ENCODE measurements around the gene QRSL1. TPM values are rescaled to one million over a fixed set of nuclear protein-coding genes. Genes with fewer than 3 reads are reported as not detected.

The QRSL1 gene
- total and polyA plus RNA-seq, 10 of the 15 experiments (the other 5 are each of a cell fraction or from before 2014, with no cell fraction given), result 11.9 to 23.5 (median 15.5) TPM

DNA sequence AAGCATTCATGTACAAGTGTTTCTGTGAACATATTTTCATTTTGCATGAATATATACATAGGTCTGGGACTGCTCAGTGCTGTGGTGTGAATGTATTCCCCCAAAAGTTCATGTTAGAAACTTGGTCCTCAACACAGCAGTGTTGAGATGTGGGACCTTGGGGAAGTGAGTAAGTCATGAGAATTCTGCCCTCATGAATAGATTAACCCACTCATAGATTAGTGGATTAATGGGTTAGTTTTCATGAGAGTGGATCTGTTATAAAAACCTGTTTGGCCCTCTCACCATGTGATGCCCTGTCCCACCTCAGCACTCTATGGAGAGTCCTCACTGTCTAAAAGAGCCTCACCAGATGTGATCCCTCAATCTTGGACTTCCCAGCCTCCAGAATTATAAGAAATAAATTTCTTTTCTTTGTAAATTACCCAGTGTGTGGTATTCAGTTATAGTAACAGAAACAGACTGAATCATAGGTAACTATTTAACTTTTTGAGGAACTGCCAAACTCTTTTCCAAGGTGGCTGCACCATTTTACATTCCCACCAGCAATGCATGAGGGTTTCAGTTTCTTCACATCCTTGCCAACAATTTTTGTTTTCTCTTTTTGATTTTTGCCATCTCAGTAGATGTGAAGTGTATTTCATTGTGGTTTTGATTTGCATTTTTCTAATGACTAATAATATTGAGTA is 45.3 kb downstream of the QRSL1 start:
- no peak for DNase-seq (ENCODE audit: low read depth, low spot score)
- FAIRE-seq, result no peak
- ChIA-PET SMC1A (ENCODE audit: uncharacterized antibody, unreplicated experiment) (no interaction called here), RAD21 (ENCODE audit: unreplicated experiment) (no interaction called here), CTCF (no interaction called here), POLR2A (no interaction called here)
- no peak overlapping the region for H3K9ac ChIP-seq (ENCODE audit: control insufficient read depth, insufficient read depth, low read length)
- in situ Hi-C loops (cut with MboI), result no loop called here
- H3K36me3 ChIP-seq (ENCODE audit: control insufficient read depth in 2 of 2, insufficient read depth in 2 of 2, low read length in 1 of 2), result no peaks in the 10 kb centered on the region
- no peak overlapping the region for H3K4me3 ChIP-seq
- no TSS peak for BruUV-seq (replicated peaks)
- H3K4me2 ChIP-seq (ENCODE audit: control insufficient read depth, insufficient read depth), result no peak overlapping the region
- H3K4me1 ChIP-seq (ENCODE audit: control insufficient read depth, insufficient read depth, low read length), result no peaks in the 10 kb centered on the region
- no peak for TF ChIP-seq SRF (IDR thresholded peaks at IDR 0.05; ENCODE audit: low read depth in 2 of 2, low read length in 2 of 2)
- no peak for TF ChIP-seq MEF2A (IDR thresholded peaks at IDR 0.05; ENCODE audit: insufficient read depth, low read depth, low read length)
- TF ChIP-seq NFYB (IDR thresholded peaks at IDR 0.05; ENCODE audit: insufficient read depth, low read depth, low read length), result no peak
- TF ChIP-seq SUPT20H (IDR thresholded peaks at IDR 0.05; ENCODE audit: borderline replicate concordance, control insufficient read depth, low read depth, low read length), result no peak
- no peak for TF ChIP-seq ZNF24 (IDR thresholded peaks at IDR 0.05)
- H2AFZ ChIP-seq (ENCODE audit: control insufficient read depth, low read depth, low read length), result no peak overlapping the region
- H3K27me3 ChIP-seq (replicated peaks in 1 of 2; ENCODE audit: control insufficient read depth in 2 of 2, insufficient read depth in 2 of 2, low read length in 1 of 2), result no peaks in the 10 kb centered on the region
- ATAC-seq, result no peak
- H3K27ac ChIP-seq (ENCODE audit: control insufficient read depth, insufficient read depth), result no peak overlapping the region
- H3K79me2 ChIP-seq (ENCODE audit: control insufficient read depth, insufficient read depth, low read length), result no peaks in the 10 kb centered on the region
- H4K20me1 ChIP-seq (ENCODE audit: control insufficient read depth, insufficient read depth), result no peaks in the 10 kb centered on the region
- intact Hi-C loops (cut with micrococcal nuclease; ENCODE audit: unreplicated experiment), result no loop called here
- H3K9me3 ChIP-seq (replicated peaks; ENCODE audit: control insufficient read depth, insufficient read depth, low read length), result no peaks in the 10 kb centered on the region

DNA sequence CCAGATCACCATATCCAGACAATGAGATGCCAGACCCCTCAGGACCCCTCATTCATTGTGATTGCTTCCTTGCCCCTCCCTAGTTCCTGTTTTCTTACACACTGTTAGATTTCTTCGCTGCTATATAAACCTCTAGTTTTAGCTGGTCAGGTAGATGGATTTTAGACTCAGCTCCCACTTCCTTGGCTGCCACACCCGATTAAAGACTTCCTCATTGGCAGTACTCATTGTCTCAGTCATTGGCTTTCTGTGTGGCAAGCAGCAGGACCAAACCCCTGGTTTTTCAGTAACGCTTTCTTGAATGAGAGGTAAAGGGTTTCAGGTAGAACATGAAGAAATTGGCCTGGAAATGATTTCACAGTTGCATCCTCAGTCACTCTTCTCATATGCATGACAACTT is 47.9 kb downstream of the QRSL1 start:
- SMC1A ChIA-PET (ENCODE audit: uncharacterized antibody, unreplicated experiment), result no interaction called here
- Histone ChIP-seq H3K79me2 (ENCODE audit: control insufficient read depth, insufficient read depth, low read length) (no peaks in the 10 kb centered on the region), H3K27me3 (replicated peaks in 1 of 2; ENCODE audit: control insufficient read depth in 2 of 2, insufficient read depth in 2 of 2, low read length in 1 of 2) (no peaks in the 10 kb centered on the region), H2AFZ (ENCODE audit: control insufficient read depth, low read depth, low read length) (no peak overlapping the region), H3K9me3 (replicated peaks; ENCODE audit: control insufficient read depth, insufficient read depth, low read length) (no peaks in the 10 kb centered on the region), H3K4me1 (ENCODE audit: control insufficient read depth, insufficient read depth, low read length) (no peaks in the 10 kb centered on the region), H3K4me2 (ENCODE audit: control insufficient read depth, insufficient read depth) (no peak overlapping the region), H3K4me3 (no peak overlapping the region), H3K27ac (ENCODE audit: control insufficient read depth, insufficient read depth) (no peak overlapping the region), H3K9ac (ENCODE audit: control insufficient read depth, insufficient read depth, low read length) (no peak overlapping the region), H3K36me3 (ENCODE audit: control insufficient read depth in 2 of 2, insufficient read depth in 2 of 2, low read length in 1 of 2) (no peaks in the 10 kb centered on the region), H4K20me1 (ENCODE audit: control insufficient read depth, insufficient read depth) (no peaks in the 10 kb centered on the region)
- FAIRE-seq (no peak), ATAC-seq (no peak), DNase-seq (ENCODE audit: low read depth, low spot score) (no peak)
- RAD21 ChIA-PET (ENCODE audit: unreplicated experiment), result no interaction called here
- intact Hi-C loops (cut with micrococcal nuclease; ENCODE audit: unreplicated experiment) (no loop called here), in situ Hi-C loops (cut with MboI) (no loop called here)
- no TSS peak for BruUV-seq (replicated peaks)
- 50% methylated on average over 3 of the region's 3 CpGs for WGBS (ENCODE audit: insufficient coverage, insufficient replicate concordance, low lambda C conversion rate, missing lambda C conversion rate)
- CTCF ChIA-PET, result no interaction called here
- POLR2A ChIA-PET, result no interaction called here
- TF ChIP-seq ZNF274 (IDR thresholded peaks at IDR 0.05; ENCODE audit: insufficient read depth, insufficient read length) (no peak), ZNF384 (IDR thresholded peaks at IDR 0.05; ENCODE audit: borderline replicate concordance, low read depth, low read length) (no peak), ESRRA (IDR thresholded peaks at IDR 0.05; ENCODE audit: low read length) (no peak), MXI1 (IDR thresholded peaks at IDR 0.05; ENCODE audit: low read depth, low read length) (no peak), IKZF1 (conservative IDR thresholded peaks at IDR 0.05) (no peak), RBBP5 (conservative IDR thresholded peaks at IDR 0.05) (no peak)
- TF ChIP-seq, protein P1, sequence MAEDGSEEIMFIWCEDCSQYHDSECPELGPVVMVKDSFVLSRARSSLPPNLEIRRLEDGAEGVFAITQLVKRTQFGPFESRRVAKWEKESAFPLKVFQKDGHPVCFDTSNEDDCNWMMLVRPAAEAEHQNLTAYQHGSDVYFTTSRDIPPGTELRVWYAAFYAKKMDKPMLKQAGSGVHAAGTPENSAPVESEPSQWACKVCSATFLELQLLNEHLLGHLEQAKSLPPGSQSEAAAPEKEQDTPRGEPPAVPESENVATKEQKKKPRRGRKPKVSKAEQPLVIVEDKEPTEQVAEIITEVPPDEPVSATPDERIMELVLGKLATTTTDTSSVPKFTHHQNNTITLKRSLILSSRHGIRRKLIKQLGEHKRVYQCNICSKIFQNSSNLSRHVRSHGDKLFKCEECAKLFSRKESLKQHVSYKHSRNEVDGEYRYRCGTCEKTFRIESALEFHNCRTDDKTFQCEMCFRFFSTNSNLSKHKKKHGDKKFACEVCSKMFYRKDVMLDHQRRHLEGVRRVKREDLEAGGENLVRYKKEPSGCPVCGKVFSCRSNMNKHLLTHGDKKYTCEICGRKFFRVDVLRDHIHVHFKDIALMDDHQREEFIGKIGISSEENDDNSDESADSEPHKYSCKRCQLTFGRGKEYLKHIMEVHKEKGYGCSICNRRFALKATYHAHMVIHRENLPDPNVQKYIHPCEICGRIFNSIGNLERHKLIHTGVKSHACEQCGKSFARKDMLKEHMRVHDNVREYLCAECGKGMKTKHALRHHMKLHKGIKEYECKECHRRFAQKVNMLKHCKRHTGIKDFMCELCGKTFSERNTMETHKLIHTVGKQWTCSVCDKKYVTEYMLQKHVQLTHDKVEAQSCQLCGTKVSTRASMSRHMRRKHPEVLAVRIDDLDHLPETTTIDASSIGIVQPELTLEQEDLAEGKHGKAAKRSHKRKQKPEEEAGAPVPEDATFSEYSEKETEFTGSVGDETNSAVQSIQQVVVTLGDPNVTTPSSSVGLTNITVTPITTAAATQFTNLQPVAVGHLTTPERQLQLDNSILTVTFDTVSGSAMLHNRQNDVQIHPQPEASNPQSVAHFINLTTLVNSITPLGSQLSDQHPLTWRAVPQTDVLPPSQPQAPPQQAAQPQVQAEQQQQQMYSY (CRISPR knock-in tag; IDR thresholded peaks at IDR 0.05), result no peak
- TF ChIP-seq, protein P2, sequence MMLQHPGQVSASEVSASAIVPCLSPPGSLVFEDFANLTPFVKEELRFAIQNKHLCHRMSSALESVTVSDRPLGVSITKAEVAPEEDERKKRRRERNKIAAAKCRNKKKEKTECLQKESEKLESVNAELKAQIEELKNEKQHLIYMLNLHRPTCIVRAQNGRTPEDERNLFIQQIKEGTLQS (IDR thresholded peaks at IDR 0.05; ENCODE audit: borderline replicate concordance, extremely low read depth, low read depth, low read length), result no peak

Measured in GM12878 (cell line).